Measurements from ENCODE around the gene CEP170B.
"Not testable (repeated sequence)": the region's sequence is repeated elsewhere in the genome, so short reads cannot be mapped to it uniquely, and the experiment has no call there.

CEP170B gene

DNA sequence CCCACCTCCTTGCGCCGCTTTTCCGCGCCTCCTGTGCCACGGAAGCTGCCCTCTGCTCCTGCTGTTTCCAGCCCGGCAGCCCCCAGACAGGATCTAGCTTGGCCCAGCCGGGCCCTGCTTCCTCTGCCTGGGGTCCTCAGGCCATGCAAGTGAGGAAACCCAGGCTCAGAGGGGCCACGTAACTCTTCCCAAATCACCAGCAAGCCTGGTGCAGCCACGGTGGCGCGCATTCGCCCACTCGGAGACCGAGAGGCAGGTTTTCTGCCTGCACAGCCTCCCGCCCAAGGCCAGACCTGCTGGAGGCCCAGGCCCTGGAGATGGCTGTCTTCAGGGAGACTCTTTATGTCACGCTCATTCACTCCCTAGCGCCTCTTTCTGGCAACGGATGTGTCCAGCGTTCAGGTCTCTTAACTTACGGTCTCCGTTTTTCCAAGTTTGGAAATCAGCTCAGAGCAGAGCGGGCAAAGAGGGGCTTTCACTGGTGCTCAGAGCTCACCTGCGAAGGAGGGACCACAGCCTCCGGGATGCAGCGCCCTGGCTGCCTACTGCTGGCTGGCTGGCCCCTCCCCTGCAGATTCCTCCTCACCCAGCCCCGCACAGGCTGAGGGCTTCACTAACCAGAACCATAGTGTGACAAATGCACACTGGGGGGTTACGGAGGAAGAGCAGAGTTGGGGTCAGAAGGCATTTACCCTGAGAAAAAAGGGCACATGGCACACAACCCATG is 20.6 kb upstream of the CEP170B start:
- DNase-seq (ENCODE audit: low spot score): no peak

DNA sequence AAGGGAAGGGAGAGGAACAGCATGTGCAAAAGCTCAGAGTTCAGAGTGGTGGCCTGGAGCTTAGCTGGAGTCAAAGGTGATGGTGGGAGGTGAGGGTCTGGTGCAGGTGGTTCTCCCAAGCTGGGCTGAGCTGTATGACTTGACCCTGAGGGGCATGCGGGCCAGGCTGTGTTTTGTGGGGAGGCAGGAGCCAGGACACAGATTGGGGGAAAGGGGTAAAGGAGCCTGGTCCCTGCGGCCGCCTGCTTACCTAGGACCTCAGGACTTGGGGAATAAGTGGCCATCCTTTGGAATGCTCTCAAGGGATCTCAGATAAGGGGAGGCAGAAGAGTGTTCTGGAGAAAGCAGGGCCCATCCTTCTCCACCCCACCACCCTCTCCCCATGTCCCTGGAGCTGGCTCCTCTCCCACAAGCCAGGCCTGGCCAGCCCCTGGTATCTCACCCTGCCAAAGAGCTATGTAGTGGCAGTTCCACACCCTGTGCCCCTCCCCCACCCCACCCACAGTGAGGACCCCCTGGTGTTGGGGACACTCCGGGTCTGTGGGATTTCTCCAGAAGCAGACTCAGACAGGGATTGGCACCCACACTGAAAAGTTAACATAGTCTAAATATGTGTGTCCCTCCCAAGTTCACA is 19.9 kb upstream of the CEP170B start:
- DNase-seq (ENCODE audit: low spot score): no peak

DNA sequence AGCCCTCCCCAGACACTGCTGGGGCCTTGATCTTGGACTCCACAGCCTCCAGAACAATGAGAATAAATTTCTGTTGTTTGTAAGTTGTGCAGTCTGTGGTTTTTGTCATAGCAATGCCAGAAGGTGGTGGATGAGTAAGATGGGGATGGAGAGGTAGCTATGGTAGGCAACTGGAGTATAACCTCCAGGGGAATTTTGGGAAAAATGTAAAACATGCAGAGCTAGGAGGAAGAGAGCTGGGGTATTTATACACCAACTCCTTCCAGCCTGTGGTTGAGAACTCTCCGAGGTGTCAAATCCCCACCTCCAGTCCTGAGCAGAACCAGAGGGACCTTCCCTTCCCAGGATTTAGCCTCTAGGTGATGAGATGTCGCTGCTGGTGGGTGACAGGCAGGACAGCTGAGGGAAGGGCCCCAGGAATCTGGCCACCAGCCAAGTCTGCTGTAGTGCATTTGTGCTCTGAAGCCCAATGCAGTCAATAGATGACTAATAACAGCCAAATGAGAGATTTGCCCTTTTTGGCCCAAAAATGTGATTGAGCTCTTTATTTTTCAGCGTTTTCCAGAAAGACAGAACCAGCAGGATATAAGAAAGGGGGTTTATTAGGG is 19.1 kb upstream of the CEP170B start:
- no peak for DNase-seq (ENCODE audit: low spot score)

DNA sequence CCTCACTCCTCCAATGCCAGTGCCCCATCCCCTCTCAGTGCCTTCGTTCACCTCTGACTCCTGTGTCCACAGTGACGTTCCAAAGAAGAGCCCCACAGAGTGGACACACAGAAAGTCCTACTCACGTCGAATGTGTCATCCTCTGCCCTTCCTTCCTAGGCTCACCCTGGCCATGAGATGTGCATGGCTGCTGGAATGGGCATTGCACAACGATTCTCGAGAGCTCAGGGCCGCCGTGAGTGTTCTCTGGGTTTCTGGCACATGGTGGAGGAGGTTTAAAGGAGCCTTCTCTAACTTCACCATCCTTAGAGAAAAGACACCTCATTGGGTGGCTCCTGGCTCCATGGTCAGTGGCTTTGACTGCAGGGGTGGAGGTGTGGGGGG is 12.8 kb upstream of the CEP170B start:
- no peak for DNase-seq (ENCODE audit: low spot score)

DNA sequence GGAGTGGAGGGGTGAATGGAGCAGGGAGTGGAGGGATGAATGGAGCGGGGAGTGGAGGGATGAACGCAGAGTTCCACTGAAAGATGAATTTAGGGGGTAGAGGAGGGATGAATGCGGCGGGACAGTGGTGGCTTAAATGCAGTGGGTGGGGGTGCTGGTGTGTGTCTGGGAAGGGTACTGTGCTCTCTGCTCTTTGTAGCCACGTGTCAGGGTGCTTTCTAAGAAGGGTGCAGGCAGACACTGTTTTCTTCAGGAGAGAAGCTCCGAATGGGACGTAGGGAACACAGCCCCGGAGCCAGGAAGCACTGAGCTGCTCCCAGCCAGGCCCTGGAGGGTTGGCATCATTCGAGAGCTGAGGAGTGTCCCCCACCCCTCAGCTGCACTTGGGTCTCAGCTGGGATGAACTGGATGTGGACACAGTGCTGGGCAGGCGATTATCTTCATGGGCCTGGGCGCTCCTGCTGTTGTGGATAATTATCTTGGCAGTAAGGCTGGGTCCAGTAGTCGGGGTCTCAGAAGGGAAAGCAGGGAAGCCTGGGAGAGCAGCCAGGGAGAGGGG is 9.5 kb upstream of the CEP170B start:
- no peak for DNase-seq (ENCODE audit: low spot score)

DNA sequence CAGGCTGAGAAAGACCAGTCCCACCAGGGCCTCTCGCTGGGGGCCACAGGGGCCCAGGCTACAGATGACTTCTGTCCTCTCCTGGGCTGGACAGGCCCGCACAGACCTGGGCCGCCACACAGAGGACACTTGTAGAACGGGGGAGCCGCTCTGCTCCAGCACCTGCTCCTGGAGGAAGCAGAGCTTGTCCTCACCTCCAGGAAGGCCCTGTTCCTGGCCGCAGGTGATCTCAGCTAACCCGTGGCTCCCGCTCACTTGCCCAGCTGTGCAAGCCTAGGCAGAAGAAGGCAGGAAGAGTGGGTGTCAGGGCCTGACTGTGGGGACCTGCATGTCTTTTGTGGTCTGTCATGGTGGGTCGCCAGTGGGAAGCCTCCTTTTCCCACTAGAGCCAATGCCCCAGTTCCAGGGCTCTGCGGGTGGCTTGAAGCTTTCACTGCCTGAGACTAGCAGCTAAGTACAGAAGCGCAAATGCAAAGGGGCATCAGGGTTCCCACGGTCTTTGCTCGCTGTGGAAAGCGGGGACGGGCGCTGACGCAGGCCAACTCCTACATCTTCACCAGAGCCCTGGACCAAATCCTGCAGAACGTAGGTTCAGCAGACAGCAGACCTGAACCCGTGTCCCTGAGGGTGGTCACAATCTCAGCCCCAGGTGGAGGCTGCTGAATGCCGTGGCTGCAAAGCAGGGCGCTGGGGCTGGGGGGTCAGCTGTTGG is 8.8 kb upstream of the CEP170B start:
- DNase-seq (ENCODE audit: low spot score): no peak

DNA sequence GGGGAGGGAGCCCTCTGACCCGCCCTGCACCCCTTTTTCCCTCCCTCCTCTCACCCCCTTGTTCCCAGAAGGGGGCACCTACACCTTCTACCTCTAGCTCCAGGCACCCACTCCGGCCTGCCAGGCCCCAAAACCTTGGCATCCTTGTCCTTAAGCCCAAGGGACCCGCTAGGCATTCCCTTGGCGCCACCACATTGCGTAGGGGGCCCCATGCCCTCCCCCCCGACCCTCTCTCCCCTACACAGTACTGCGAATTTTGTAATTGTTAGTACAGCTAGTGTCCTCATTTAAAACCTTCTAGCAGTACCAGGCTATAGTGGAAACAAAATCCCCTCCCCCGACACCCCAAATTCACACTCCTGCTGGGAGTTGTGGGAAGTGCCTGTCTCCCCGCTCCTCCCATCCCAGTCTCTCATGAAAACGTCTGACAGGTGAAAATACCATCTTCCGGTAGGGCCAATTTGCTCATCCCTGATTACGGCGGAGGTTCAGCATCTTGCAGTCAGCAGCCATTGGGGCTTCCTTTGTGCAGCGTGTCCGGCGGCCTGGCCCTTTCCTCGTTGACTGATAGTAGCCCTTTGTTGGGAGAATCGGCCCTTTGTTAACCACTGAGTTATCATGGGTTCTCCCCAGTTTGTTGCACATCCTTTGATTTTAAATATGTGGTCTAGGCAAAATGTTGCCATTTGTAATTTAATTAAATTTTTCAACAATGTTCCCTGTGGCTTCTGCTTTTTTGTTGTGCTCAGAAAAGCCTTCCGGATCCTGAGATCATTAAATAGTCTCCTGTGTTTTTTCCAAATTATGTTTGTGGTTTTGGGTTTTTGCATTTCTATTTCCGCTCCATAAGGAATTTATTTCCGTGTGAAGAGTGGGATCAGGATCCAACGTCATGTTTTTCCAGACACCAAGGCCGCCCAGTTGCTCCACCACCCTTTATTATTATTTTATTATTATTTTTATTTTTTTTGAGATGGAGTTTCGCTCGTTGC is 7.9 kb upstream of the CEP170B start:
- DNase-seq (ENCODE audit: low spot score): no peak

DNA sequence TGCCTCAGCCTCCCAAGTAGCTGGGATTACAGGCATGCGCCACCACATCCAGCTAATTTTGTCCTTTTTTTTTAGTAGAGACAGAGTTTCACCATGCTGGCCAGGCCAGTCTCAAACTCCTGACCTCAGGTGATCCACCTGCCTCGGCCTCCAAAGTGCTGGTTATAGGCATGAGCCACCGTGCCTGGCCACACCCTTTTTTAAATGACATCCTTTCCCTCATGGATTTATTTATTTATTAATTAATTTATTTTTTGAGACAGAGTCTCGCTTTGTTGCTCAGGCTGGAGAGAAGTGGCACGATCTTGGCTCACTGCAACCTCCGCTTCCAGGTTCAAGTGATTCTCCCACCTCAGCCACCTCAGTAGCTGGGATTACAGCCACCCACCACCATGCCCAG is 7.1 kb upstream of the CEP170B start:
- not testable (repeated sequence) for DNase-seq (ENCODE audit: low spot score)

DNA sequence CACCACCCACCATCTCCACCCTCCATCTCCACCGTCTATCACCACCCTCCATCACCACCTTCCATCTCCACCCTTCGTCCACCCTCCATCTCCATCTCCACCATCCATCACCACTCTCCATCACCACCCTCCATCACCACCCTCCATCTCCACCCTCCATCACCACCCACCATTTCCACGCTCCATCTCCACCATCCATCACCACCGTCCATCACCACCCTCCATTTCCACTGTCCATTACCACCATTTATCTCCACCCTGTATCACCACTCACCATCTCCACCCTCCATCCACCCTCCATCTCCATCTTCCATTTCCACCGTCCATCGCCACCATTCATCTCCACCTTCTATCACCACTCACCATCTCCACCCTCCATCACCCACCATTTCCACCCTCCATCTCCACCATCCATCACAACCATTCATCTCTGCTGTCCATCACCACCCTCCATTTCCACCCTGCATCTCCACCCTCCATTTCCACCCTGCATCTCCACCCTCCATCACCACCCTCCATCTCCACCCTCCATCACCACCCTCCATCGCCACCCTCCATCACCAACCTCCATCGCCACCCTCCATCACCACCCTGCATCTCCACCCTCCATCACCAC is 6.1 kb upstream of the CEP170B start:
- no peak for DNase-seq (ENCODE audit: low spot score)

DNA sequence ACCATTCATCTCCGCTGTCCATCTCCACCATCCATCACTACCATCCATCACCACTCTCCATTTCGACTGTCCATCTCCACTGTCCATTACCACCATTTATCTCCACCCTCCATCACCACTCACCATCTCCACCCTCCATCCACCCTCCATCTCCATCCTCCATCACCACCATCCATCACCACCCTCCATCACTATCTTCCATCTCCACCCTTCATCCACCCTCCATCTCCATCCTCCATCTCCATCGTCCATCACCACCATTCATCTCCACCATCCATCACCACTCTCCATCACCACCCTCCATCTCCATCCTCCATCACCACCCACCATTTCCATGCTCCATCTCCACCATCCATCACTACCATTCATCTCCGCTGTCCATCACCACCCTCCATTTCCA is 5.2 kb upstream of the CEP170B start:
- DNase-seq (ENCODE audit: low spot score): no peak

DNA sequence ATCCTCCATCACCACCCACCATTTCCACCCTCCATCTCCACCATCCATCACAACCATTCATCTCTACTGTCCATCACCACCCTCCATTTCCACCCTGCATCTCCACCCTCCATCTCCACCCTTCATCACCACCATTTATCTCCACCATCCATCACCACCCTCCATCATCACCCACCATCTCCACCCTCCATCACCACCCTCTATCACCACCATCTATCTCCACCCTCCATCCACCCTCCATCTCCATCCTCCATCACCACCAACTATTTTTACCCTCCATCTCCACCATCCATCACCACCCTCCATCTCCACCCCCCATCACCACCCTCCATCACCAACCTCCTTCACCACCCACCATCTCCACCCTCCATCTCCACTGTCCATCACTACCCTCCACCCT is 4.7 kb upstream of the CEP170B start:
- no peak for DNase-seq (ENCODE audit: low spot score)

DNA sequence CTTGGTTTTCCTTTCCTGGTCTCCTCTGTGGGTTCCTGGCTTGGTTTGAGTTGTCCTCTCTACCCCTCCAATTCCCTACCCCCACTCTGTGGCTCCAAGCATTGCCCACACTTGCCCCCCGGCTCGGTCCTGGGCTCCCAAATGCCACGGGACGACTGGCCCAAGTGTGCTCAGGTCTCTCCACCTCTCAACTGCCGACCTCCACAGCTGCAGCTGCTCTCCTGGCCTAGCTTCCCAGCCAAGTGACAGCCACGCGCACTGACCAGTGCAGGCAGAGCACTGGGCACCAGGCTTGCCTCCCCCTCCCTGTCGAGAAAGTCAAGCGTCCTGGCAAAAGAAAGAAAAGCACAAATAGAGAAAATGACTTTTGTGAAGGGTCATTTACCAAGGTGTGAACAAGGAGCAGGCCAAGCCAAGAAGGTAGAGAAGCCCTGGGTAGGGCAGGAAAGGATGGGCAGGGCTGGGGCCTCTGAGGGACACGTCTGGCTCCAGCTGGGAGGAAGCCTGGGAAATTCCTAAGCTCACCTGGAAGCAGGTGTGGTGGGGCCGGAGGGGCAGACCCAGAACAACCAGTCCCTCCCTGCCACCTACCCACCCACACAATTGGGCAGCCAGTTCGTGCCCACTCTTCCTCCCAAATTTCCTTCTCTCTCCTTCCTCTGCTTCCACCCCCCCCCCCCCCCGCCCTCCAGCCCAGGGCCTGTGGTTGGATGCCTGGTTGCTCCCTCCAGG is 1.8 kb upstream of the CEP170B start:
- DNase-seq (ENCODE audit: low spot score): no peak

DNA sequence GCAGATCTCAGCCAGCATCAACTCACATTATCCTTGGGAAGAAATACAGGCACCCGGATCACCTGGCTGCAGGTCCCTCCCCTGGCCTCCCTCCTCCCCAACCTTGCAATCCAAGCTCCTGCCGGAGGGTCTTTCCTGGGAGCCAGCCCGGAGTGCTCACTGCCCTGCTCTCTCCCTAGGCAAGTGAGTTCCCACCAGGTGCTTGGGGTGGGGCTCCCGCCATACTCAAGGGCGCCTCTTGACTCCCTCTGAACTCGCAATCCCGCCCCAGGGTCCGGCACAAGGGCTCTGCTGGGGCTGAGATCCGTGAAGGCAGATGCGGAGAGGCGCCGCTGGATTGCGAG is 1.2 kb upstream of the CEP170B start:
- no peak for DNase-seq (ENCODE audit: low spot score)

DNA sequence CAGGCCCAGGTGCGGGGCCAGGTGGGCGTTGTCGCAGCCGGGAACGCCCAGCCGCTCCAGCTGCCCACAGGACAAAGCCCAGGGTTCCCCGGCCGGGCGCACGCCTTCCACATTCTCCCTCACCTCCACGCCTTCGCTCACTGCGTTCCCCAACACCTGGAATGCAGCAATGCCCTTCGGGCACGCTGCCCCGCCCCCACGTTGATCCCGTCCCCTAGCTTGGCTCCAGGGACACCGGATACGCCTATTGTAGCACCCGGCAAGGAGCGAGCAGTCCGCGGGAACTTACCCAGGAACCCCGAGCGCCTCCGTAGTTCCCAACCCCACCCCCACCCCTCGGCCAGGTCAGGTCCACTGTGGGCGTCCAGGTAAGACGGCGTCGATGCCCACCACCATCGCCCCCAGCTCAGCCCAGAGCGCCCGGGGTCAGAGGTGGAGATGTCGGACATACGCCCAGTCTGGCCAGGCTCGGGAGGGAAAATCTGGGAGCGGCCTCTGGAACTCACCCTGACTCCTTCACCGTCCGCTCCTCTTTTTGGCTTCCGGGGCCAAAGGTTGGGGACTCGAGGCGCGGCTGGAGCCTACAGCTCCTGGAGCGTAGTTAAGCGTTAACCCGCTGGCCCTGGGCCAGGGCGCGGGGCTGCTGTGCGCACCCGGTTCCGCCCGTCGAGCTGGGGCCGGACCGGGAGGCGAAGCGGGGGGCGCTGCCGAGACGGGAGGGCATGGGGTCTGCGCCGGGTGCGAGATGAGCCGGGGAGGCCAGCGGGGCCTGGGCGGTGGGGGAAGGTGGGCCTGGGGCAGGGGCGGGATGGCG is 594 bp upstream of the CEP170B start:
- no peak for DNase-seq (ENCODE audit: low spot score)

DNA sequence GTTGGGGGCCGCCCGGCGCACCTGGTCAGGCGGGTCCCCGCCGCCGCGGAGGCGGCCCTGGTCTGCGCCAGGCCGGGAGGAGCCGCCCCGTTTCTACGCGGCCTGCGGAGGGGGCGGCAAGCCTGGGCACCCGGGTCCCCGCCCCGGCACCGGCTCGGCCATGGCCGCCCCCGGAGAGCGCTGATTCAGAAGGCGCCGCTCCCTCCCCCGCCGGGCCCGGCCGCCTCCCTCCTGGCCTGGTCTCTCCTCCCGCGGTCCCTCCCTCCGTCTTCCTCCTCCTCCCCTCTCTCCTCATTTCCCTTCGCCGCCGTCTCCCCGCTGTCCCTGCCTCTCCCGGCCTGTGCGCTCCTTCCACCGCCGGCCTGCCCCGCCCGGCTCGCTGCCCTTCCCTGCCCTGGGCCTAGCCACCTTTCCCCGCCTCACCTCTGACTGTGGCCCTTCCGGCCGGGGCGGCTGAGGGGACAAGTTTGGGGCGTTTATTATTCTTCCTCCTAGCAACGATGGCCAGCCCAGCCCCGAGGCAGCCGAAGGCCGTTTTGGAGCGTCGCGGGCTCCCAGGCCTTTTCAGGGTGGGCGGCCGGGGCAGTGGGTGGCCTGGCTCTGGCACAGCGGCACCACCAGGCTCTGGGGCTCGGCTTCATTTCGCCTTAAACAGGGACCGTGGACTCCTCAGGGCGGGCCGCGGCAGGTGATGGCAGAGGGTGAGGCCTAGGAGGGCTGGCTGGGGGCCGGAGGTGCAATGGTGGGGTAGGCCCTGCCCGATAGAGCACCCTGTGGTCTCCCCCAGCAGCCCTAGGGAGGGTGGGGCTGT is 768 bp downstream of the CEP170B start:
- DNase-seq (ENCODE audit: low spot score): no peak

DNA sequence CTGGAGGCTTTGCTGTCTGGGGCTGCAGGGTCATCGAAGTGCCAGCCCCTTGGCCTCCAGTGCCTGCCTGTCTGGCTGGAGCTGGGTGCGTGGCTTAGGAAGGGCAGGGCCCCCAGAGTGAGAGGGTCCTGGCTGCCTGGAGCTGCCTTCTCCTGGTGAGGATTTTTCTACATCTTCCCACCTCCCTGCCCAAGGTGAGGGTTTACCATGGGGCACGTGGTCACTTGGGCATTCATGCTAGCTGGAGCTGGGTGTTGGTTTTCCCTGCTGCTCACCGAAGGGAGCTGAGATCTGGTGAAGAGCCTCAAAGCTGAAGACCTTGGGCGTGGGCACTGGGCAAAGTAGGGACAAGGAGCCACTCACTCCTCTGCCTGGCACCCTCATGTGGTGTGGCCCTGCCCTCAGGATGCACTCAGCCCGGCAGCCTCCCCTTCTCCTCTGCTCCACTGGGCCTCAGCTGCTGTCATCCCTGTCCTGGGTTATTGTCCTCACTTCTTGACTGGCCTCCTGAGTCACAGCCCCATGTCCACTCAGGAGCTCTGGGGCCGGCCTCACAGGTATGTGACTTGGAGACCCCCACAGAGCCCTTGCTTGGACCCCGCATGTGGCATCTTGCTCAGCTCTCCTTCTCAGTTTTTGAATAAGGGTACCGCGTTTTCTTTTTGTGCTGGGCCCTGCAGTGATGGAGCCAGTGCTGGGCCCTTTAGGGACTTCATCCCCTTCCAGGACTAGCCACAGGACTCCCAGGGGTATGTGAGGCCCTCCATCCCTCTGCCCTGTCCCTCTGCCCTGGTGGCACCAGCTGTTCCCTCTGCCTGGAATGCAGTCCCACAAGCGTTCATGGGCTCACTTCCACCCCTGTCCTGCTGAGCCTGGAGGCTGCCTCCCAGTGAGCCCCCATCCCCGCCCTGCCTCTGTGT is 1.6 kb downstream of the CEP170B start:
- no peak for DNase-seq (ENCODE audit: low spot score)

DNA sequence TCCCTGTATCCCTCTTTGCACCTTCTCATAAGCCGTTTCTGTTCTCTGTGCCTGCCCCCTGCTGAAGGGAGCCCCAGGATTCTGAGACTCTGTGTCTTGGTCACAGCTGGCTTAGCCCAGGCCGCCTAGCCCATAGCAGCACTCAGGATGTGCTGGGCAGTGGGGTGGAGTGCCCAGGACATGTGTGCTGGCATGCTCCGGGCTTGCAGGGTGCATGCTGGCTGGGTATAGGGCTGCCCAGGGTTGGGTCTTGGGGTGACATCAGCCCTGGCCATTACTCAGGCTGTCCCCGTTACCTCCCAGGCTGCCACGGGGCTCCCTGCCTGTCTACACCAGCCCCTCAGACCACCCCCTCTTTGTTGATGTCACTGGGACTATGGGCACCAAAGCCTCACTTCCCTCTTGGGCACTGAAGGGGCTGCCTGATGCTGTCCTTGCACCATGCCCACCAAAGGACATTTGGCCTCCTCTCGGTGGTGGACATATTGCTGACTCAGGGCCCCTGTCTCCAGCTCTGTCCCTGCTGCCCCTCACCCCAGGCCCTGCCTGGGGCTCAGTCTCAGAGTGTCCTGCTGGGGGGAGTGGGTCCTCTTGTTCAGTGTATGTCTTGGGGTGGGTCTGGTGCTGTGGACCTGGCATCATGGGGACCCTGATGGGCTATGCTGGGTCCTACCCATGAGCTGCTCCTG is 2.4 kb downstream of the CEP170B start:
- no peak for DNase-seq (ENCODE audit: low spot score)
